HepG2 (cell line): Measurements from ENCODE around the gene GPC6. TPM values are rescaled to one million over a fixed set of nuclear protein-coding genes. Genes with fewer than 3 reads are reported as not detected.
A peak's percentile ranks its signal among the peaks of the same experiment; 100 is the strongest.

Source experiments
- FOXA3 ChIP-seq: IDR thresholded peaks from 2 replicates; pipeline ENCODE4 v1.6.1; 2016; ENCODE audit warnings: missing genetic modification reagents, missing compliant biosample characterization
- HBP1 ChIP-seq: IDR thresholded peaks from 2 replicates; pipeline ENCODE4 v1.6.1; 2016; ENCODE audit warnings: low read depth, control low read depth
- HMG20A ChIP-seq: IDR thresholded peaks from 2 replicates; pipeline ENCODE4 v1.6.1; 2016; ENCODE audit warnings: borderline replicate concordance
- HNF1B ChIP-seq: sonication (generic); formaldehyde crosslinking; IDR thresholded peaks from 2 replicates; pipeline ENCODE4 v1.5.1; 2020; ENCODE audit warnings: mild to moderate bottlenecking, moderate library complexity, missing genetic modification reagents
- IKZF5 ChIP-seq: IDR thresholded peaks from 2 replicates; pipeline ENCODE4 v1.6.1; 2018; ENCODE audit warnings: missing genetic modification reagents, mild to moderate bottlenecking, missing compliant biosample characterization
- KDM3A ChIP-seq: IDR thresholded peaks from 2 replicates; pipeline ENCODE4 v1.6.1; 2018; ENCODE audit warnings: low read depth, missing compliant biosample characterization
- MTA3 ChIP-seq: sonication (generic); formaldehyde crosslinking; IDR thresholded peaks from 2 replicates; pipeline ENCODE4 v1.4.0; 2020; ENCODE audit warnings: missing genetic modification reagents
- PHB2 ChIP-seq: fragments of 450-650 bp; IDR thresholded peaks from 2 replicates; pipeline ENCODE4 v1.6.1; 2018; ENCODE audit not compliant: partially characterized antibody
- PITX1 ChIP-seq: sonication (generic); formaldehyde crosslinking; IDR thresholded peaks from 2 replicates; pipeline ENCODE4 v1.5.1; 2020; ENCODE audit warnings: mild to moderate bottlenecking, missing genetic modification reagents
- SOX5 ChIP-seq: IDR thresholded peaks from 2 replicates; pipeline ENCODE4 v1.6.1; 2016; ENCODE audit warnings: borderline replicate concordance
- TBP ChIP-seq: sonication (generic); formaldehyde crosslinking; IDR thresholded peaks from 2 replicates; pipeline ENCODE4 v1.5.0; 2020; ENCODE audit warnings: missing genetic modification reagents
- TOE1 ChIP-seq: sonication (generic); formaldehyde crosslinking; IDR thresholded peaks from 2 replicates; pipeline ENCODE4 v1.4.0; 2020; ENCODE audit warnings: mild to moderate bottlenecking, missing genetic modification reagents
- ZNF160 ChIP-seq: sonication (generic); formaldehyde crosslinking; IDR thresholded peaks from 2 replicates; pipeline ENCODE4 v1.8.0; 2022; ENCODE audit warnings: mild to moderate bottlenecking, inconsistent platforms, missing genetic modification reagents
- polyA plus RNA-seq, 8 experiments: library from polyadenylated mRNA; depleted of rRNA in 3 of 8; stranded (reverse) in 7 of 8; unstranded in 1 of 8; fragments of >200 nt; fragmentation: Illumina TruSeq in 4 of 8; extraction: Trizol in 4 of 8; gene quantifications; 2 replicates each; pipeline versions ENCODE4 v1.2.1 to v1.2.3, GENCODE V29; 2011 to 2016; ENCODE audit warnings: low read depth in 4 of 8, missing spikeins in 1 of 8, mixed read lengths in 1 of 8; ENCODE audit not compliant: insufficient read depth in 1 of 8
- total RNA-seq, 5 experiments: library from RNA; depleted of rRNA; stranded (reverse); fragments of >200 nt; fragmentation: Illumina TruSeq; extraction: Trizol; gene quantifications; 2 replicates each; pipeline ENCODE4 v1.2.3, GENCODE V29; 2016; ENCODE audit warnings: low read depth in 1 of 5
- TF ChIP-seq, protein P1 (sequence below): sonication (generic); formaldehyde crosslinking; conservative IDR thresholded peaks from 2 replicates; pipeline ENCODE4 v1.5.0; 2020; ENCODE audit warnings: missing genetic modification reagents
- TF ChIP-seq, protein P2 (sequence below): sonication (generic); formaldehyde crosslinking; IDR thresholded peaks from 2 replicates; pipeline ENCODE4 v1.5.1; 2020; ENCODE audit warnings: missing genetic modification reagents, mild to moderate bottlenecking, borderline replicate concordance
- TF ChIP-seq, protein P3 (sequence below): sonication (generic); formaldehyde crosslinking; IDR thresholded peaks from 2 replicates; pipeline ENCODE4 v1.5.0; 2020; ENCODE audit warnings: missing genetic modification reagents
- TF ChIP-seq, protein P4 (sequence below): sonication (generic); formaldehyde crosslinking; IDR thresholded peaks from 2 replicates; pipeline ENCODE4 v1.4.0; 2020; ENCODE audit warnings: missing genetic modification reagents, borderline replicate concordance

Gene GPC6
- total and polyA plus RNA-seq, 2 of the 13 experiments (the other 11 are each of a cell fraction or from before 2014, with no cell fraction given): 24.5 to 33.9 TPM

- TF ChIP-seq FOXA3 (CRISPR knock-in tag) (peak; percentile 98), PITX1 (CRISPR knock-in tag) (peak; percentile 98), HNF1B (CRISPR knock-in tag) (peak; percentile 98), SOX5 (CRISPR knock-in tag) (peak; percentile 90), PHB2 (no peak), ZNF160 (CRISPR knock-in tag) (no peak), TBP (CRISPR knock-in tag) (no peak), HBP1 (CRISPR knock-in tag) (no peak), TOE1 (no peak), IKZF5 (peak; percentile 94), KDM3A (peak; percentile 63; the same call in 1 of the 2 replicates), HMG20A (peak; percentile 96), MTA3 (CRISPR knock-in tag) (no peak)
- TF ChIP-seq, protein P1, sequence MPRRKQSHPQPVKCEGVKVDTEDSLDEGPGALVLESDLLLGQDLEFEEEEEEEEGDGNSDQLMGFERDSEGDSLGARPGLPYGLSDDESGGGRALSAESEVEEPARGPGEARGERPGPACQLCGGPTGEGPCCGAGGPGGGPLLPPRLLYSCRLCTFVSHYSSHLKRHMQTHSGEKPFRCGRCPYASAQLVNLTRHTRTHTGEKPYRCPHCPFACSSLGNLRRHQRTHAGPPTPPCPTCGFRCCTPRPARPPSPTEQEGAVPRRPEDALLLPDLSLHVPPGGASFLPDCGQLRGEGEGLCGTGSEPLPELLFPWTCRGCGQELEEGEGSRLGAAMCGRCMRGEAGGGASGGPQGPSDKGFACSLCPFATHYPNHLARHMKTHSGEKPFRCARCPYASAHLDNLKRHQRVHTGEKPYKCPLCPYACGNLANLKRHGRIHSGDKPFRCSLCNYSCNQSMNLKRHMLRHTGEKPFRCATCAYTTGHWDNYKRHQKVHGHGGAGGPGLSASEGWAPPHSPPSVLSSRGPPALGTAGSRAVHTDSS (CRISPR knock-in tag): no peak
- TF ChIP-seq, protein P2, sequence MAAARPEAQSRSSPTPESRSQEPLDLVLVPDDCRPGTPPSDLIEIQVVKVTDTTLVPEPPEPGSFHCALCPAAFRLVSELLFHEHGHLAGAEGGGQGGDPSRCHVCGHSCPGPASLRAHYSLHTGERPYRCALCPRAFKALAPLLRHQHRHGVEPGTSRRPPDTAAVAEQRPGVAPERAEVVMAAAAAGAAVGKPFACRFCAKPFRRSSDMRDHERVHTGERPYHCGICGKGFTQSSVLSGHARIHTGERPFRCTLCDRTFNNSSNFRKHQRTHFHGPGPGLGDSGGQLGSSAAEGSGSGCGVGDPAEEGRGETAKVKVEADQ (CRISPR knock-in tag): no peak
- TF ChIP-seq, protein P3, sequence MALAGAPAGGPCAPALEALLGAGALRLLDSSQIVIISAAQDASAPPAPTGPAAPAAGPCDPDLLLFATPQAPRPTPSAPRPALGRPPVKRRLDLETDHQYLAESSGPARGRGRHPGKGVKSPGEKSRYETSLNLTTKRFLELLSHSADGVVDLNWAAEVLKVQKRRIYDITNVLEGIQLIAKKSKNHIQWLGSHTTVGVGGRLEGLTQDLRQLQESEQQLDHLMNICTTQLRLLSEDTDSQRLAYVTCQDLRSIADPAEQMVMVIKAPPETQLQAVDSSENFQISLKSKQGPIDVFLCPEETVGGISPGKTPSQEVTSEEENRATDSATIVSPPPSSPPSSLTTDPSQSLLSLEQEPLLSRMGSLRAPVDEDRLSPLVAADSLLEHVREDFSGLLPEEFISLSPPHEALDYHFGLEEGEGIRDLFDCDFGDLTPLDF (CRISPR knock-in tag): no peak
- TF ChIP-seq, protein P4, sequence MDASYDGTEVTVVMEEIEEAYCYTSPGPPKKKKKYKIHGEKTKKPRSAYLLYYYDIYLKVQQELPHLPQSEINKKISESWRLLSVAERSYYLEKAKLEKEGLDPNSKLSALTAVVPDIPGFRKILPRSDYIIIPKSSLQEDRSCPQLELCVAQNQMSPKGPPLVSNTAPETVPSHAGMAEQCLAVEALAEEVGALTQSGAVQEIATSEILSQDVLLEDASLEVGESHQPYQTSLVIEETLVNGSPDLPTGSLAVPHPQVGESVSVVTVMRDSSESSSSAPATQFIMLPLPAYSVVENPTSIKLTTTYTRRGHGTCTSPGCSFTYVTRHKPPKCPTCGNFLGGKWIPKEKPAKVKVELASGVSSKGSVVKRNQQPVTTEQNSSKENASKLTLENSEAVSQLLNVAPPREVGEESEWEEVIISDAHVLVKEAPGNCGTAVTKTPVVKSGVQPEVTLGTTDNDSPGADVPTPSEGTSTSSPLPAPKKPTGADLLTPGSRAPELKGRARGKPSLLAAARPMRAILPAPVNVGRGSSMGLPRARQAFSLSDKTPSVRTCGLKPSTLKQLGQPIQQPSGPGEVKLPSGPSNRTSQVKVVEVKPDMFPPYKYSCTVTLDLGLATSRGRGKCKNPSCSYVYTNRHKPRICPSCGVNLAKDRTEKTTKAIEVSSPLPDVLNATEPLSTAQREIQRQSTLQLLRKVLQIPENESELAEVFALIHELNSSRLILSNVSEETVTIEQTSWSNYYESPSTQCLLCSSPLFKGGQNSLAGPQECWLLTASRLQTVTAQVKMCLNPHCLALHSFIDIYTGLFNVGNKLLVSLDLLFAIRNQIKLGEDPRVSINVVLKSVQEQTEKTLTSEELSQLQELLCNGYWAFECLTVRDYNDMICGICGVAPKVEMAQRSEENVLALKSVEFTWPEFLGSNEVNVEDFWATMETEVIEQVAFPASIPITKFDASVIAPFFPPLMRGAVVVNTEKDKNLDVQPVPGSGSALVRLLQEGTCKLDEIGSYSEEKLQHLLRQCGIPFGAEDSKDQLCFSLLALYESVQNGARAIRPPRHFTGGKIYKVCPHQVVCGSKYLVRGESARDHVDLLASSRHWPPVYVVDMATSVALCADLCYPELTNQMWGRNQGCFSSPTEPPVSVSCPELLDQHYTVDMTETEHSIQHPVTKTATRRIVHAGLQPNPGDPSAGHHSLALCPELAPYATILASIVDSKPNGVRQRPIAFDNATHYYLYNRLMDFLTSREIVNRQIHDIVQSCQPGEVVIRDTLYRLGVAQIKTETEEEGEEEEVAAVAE (CRISPR knock-in tag): peak; percentile 77; the same call in 1 of the 2 replicates
Measured at GRCh38 chr13:94291631-94292322, 1065.2 kb downstream of the GPC6 start (continued).
